A172 (cell line): ENCODE measurements around the gene OTOP2. TPM values are rescaled to one million over a fixed set of nuclear protein-coding genes. Genes with fewer than 3 reads are reported as not detected.
A peak's percentile ranks its signal among the peaks of the same experiment; 100 is the strongest.
"Not testable (repeated sequence)": the region's sequence is repeated elsewhere in the genome, so short reads cannot be mapped to it uniquely, and the experiment has no call there.

Experiments
- DNase-seq: peaks from one replicate; pipeline ENCODE4 v3.0.0-alpha.2; 2015; ENCODE audit warnings: low spot score
- total RNA-seq: library from RNA; depleted of rRNA; stranded (reverse); fragments of >200 nt; shearing (Covaris generic); gene quantifications from 2 replicates; pipeline ENCODE4 v1.2.3, GENCODE V29; 2014

OTOP2 gene
- total RNA-seq, 1 experiment from 2014 or later = not detected

GRCh38 chr17:74900208-74900607, 23.9 kb upstream of the OTOP2 start:
- no peak for DNase-seq

GRCh38 chr17:74901353-74902135, 22.5 kb upstream of the OTOP2 start:
- no peak for DNase-seq

GRCh38 chr17:74903034-74903433, 21.0 kb upstream of the OTOP2 start:
- DNase-seq = no peak

GRCh38 chr17:74903671-74904070, 20.4 kb upstream of the OTOP2 start:
- no peak for DNase-seq

GRCh38 chr17:74904687-74905409, 19.2 kb upstream of the OTOP2 start:
- no peak for DNase-seq

- peak; percentile 19 for DNase-seq
Measured at GRCh38 chr17:74906214-74906793, 17.8 kb upstream of the OTOP2 start.

GRCh38 chr17:74907012-74907411, 17.1 kb upstream of the OTOP2 start:
- no peak for DNase-seq

GRCh38 chr17:74909097-74909496, 15.0 kb upstream of the OTOP2 start:
- DNase-seq = not testable (repeated sequence)

GRCh38 chr17:74911423-74911822, 12.7 kb upstream of the OTOP2 start:
- not testable (repeated sequence) for DNase-seq

- DNase-seq = no peak
Measured at GRCh38 chr17:74916136-74916850, 7.8 kb upstream of the OTOP2 start.

- no peak for DNase-seq
Measured at GRCh38 chr17:74916851-74917199, 7.2 kb upstream of the OTOP2 start.

GRCh38 chr17:74917430-74917829, 6.6 kb upstream of the OTOP2 start:
- no peak for DNase-seq

- no peak for DNase-seq
Measured at GRCh38 chr17:74918906-74919305, 5.2 kb upstream of the OTOP2 start.

- DNase-seq = no peak
Measured at GRCh38 chr17:74919440-74920305, 4.4 kb upstream of the OTOP2 start.

- DNase-seq = no peak
Measured at GRCh38 chr17:74920306-74920620, 3.8 kb upstream of the OTOP2 start.

- DNase-seq = no peak
Measured at GRCh38 chr17:74920642-74921025, 3.4 kb upstream of the OTOP2 start.

GRCh38 chr17:74921026-74921681, 2.9 kb upstream of the OTOP2 start:
- no peak for DNase-seq

- DNase-seq = no peak
Measured at GRCh38 chr17:74921769-74922168, 2.3 kb upstream of the OTOP2 start.

GRCh38 chr17:74922172-74922571, 1.9 kb upstream of the OTOP2 start:
- DNase-seq = no peak

GRCh38 chr17:74922694-74923537, 1.2 kb upstream of the OTOP2 start, which contains the start of gene USH1G:
Gene USH1G (minus strand): TSS chr17:74923255. CDS start chr17:74923073, 182 bp downstream.
- DNase-seq = no peak
